K562 (cell line): Measurements from ENCODE around the gene NEK5. TPM values are rescaled to one million over a fixed set of nuclear protein-coding genes. Genes with fewer than 3 reads are reported as not detected.

Experiments used
- ATAC-seq: fragments of 200-7000 bp; cut with Tn5 transposase; 3 replicates; pipeline ENCODE4 v1.9.1; 2020; ENCODE audit warnings: moderate library complexity
- BruUV-seq: library from RNA; stranded (reverse); fragments of 400-500 nt; replicated peaks from 2 replicates; lab custom pipeline; 2021; lab: Mats Ljungman, UMichigan
- CTCF ChIA-PET: fragments of 300-600 bp; formaldehyde crosslinking; extraction: SDS; loops from one replicate; lab custom pipeline; 2021; ENCODE audit warnings: low intra/inter-chr PET ratio; lab: Yijun Ruan, JAX
- POLR2A ChIA-PET: fragments of 300-600, 350-650 bp; sonication (Branson Sonifier 250); formaldehyde crosslinking; extraction: SDS; loops from one replicate; lab custom pipeline; 2021; ENCODE audit warnings: antibody characterized with exemption, inconsistent platforms; lab: Yijun Ruan, JAX
- DNase-seq, 4 experiments: peaks; one replicate each; pipeline versions ENCODE4 v3.0.0 to v3.0.0-alpha.2; 2011 to 2018; ENCODE audit warnings: low spot score in 3 of 4, mixed read lengths in 3 of 4; ENCODE audit errors: extremely low read depth in 1 of 4
- FAIRE-seq: peaks from 2 replicates; lab custom pipeline; 2011; peaks lifted over from hg19 to GRCh38; lab: Jason Lieb, UNC
- H2AFZ ChIP-seq: 2 replicates; pipeline ENCODE4 v1.6.0; 2011; ENCODE audit warnings: low read depth, low read length, control low read depth, inconsistent platforms
- H3K27ac ChIP-seq: fragments of 200-600 bp; 3 replicates; pipeline ENCODE4 v1.8.0; 2011; ENCODE audit warnings: low read depth, mild to moderate bottlenecking, control low read depth, inconsistent platforms, low read length, moderate library complexity, mixed read lengths; ENCODE audit errors: extremely low read depth
- H3K27me3 ChIP-seq, 2 experiments: fragments of 300-600 bp in 1 of 2; 2 replicates in 1 of 2; 3 replicates in 1 of 2; pipeline versions ENCODE4 v1.6.0 to v1.8.0; 2011; ENCODE audit warnings: inconsistent platforms in 2 of 2, low read length in 2 of 2, mild to moderate bottlenecking in 1 of 2, mixed read lengths in 1 of 2, moderate library complexity in 1 of 2; ENCODE audit not compliant: control insufficient read depth in 2 of 2, insufficient read depth in 2 of 2
- H3K36me3 ChIP-seq: fragments of 300-600 bp; 3 replicates; pipeline ENCODE4 v1.8.0; 2011; ENCODE audit warnings: mild to moderate bottlenecking, low read length, inconsistent platforms; ENCODE audit not compliant: control insufficient read depth, insufficient read depth
- H3K4me1 ChIP-seq, 2 experiments: fragments of 200-600 bp in 1 of 2; replicated peaks in 1 of 2; 2 replicates in 1 of 2; 3 replicates in 1 of 2; pipeline versions ENCODE4 v1.5.1 to v1.8.0; 2011; ENCODE audit warnings: inconsistent platforms in 2 of 2, low read length in 2 of 2, mild to moderate bottlenecking in 1 of 2, mixed read lengths in 1 of 2, moderate library complexity in 1 of 2; ENCODE audit not compliant: control insufficient read depth in 2 of 2, insufficient read depth in 2 of 2
- H3K4me2 ChIP-seq: 2 replicates; pipeline ENCODE4 v1.6.1; 2011; ENCODE audit warnings: low read length, control low read depth, inconsistent platforms, mixed read lengths; ENCODE audit not compliant: insufficient read depth
- H3K4me3 ChIP-seq: fragments of 200-600 bp; sonication (generic), shearing (Covaris generic); 2 replicates; pipeline ENCODE4 v1.5.1; 2016; ENCODE audit warnings: control low read depth, inconsistent platforms
- H3K79me2 ChIP-seq: fragments of 200-600 bp; 3 replicates; pipeline ENCODE4 v1.8.0; 2011; ENCODE audit warnings: low read length, inconsistent platforms; ENCODE audit not compliant: control insufficient read depth, insufficient read depth
- H3K9ac ChIP-seq, 2 experiments: 2 replicates each; pipeline versions ENCODE4 v1.6.0 to v1.6.1; 2011; ENCODE audit warnings: low read depth in 2 of 2, low read length in 2 of 2, control low read depth in 1 of 2, inconsistent platforms in 1 of 2, mild to moderate bottlenecking in 1 of 2, mixed read lengths in 1 of 2; ENCODE audit not compliant: insufficient read depth in 1 of 2
- H3K9me1 ChIP-seq: one replicate; pipeline ENCODE4 v1.6.0; 2011; ENCODE audit warnings: inconsistent platforms, mild to moderate bottlenecking, low read length, moderate library complexity; ENCODE audit not compliant: control insufficient read depth, insufficient read depth
- H3K9me3 ChIP-seq: replicated peaks from 2 replicates; pipeline ENCODE4 v1.5.1; 2011; ENCODE audit warnings: low read depth, low read length, inconsistent platforms; ENCODE audit not compliant: control insufficient read depth, insufficient read depth
- H4K20me1 ChIP-seq: replicated peaks from 2 replicates; pipeline ENCODE4 v1.6.1; 2011; ENCODE audit warnings: low read length, inconsistent platforms, mixed read lengths; ENCODE audit not compliant: control insufficient read depth, insufficient read depth
- CBFA2T2 ChIP-seq: fragments of 450-650 bp; conservative IDR thresholded peaks from 2 replicates; pipeline ENCODE4 v1.6.1; 2017; ENCODE audit warnings: mild to moderate bottlenecking
- HDAC1 ChIP-seq, 2 experiments: fragments of 450-650 bp; IDR thresholded peaks; 2 replicates each; pipeline ENCODE4 v1.6.1; 2016 to 2017; ENCODE audit warnings: inconsistent platforms in 1 of 2, mild to moderate bottlenecking in 1 of 2, moderate library complexity in 1 of 2
- KDM1A ChIP-seq, 2 experiments: fragments of 450-650 bp; IDR thresholded peaks; 2 replicates each; pipeline ENCODE4 v1.6.1; 2016; ENCODE audit warnings: mild to moderate bottlenecking in 2 of 2
- L3MBTL2 ChIP-seq: fragments of 450-650 bp; IDR thresholded peaks from 2 replicates; pipeline ENCODE4 v1.6.1; 2016; ENCODE audit warnings: mild to moderate bottlenecking, moderate library complexity
- LEF1 ChIP-seq: fragments of 450-650 bp; IDR thresholded peaks from 2 replicates; pipeline ENCODE4 v1.6.1; 2016; ENCODE audit warnings: mild to moderate bottlenecking
- MGA ChIP-seq: fragments of 450-650 bp; IDR thresholded peaks from 2 replicates; pipeline ENCODE4 v1.6.1; 2016; ENCODE audit warnings: mild to moderate bottlenecking, moderate library complexity
- MIER1 ChIP-seq: fragments of 450-650 bp; IDR thresholded peaks from 2 replicates; pipeline ENCODE4 v1.6.1; 2016; ENCODE audit warnings: antibody characterized with exemption, mild to moderate bottlenecking, low read depth
- MTA2 ChIP-seq: fragments of 450-650 bp; IDR thresholded peaks from 2 replicates; pipeline ENCODE4 v1.6.1; 2016; ENCODE audit warnings: low read depth
- SRSF7 ChIP-seq: fragments of 200-400 bp; formaldehyde crosslinking; optimal IDR thresholded peaks from 2 replicates; pipeline ENCODE3; 2017; ENCODE audit warnings: mild to moderate bottlenecking, low read depth, low read length
- YBX1 ChIP-seq: fragments of 450-650 bp; IDR thresholded peaks from 2 replicates; pipeline ENCODE4 v1.7.1; 2016; ENCODE audit warnings: mild to moderate bottlenecking
- ZFP36 ChIP-seq: fragments of 150-350 bp; IDR thresholded peaks from 2 replicates; pipeline ENCODE4 v1.6.1; 2018; ENCODE audit warnings: low read length, low read depth; ENCODE audit not compliant: partially characterized antibody
- WGBS: fragments of 100-300 bp; shearing (Covaris generic); methylation state at CpG from one replicate; pipeline ENCODE4 v1.1.6; 2016; ENCODE audit warnings: low coverage, mixed read lengths; ENCODE audit not compliant: insufficient coverage; ENCODE audit errors: missing lambda C conversion rate; 5-methylcytosine and 5-hydroxymethylcytosine counted together
- in situ Hi-C: fragments of 300-500 bp; cut with MboI; formaldehyde crosslinking; loops from 4 replicates; pipeline ENCODE4 v1.15.0; 2018; ENCODE audit warnings: inconsistent platforms, mixed read lengths
- intact Hi-C: fragments of 100-400 bp; cut with micrococcal nuclease; formaldehyde crosslinking; loops from 2 replicates; pipeline ENCODE4 v1.14.2; 2022
- polyA plus RNA-seq, 8 experiments: library from polyadenylated mRNA; depleted of rRNA in 4 of 8; stranded (reverse) in 5 of 8; unstranded in 3 of 8; fragments of >200 nt; fragmentation: Nextera tagmentation in 2 of 8; fragmentation: Illumina TruSeq in 1 of 8; extraction: Ambion mirVana in 2 of 8; extraction: Trizol in 1 of 8; gene quantifications; 2 replicates each; pipeline versions ENCODE4 v1.2.1 to v1.2.3, GENCODE V29; 2011 to 2014; ENCODE audit warnings: inconsistent platforms in 1 of 8, missing spikeins in 1 of 8
- total RNA-seq, 7 experiments: library from RNA; depleted of rRNA in 6 of 7; stranded (reverse); fragments of >200 nt in 6 of 7; fragmentation: Illumina TruSeq in 2 of 7; extraction: Trizol in 2 of 7; gene quantifications; 2 replicates each; pipeline versions ENCODE4 v1.2.1 to v1.2.3, GENCODE V29; 2011 to 2021; ENCODE audit warnings: low replicate concordance in 1 of 7

Gene NEK5
- total and polyA plus RNA-seq, 9 of the 15 experiments (the other 6 are each of a cell fraction or from before 2014, with no cell fraction given) = 0.09 to 0.44 (median 0.33) TPM

- no peak overlapping the region for H2AFZ ChIP-seq
- no peak overlapping the region for H3K4me3 ChIP-seq
- H3K36me3 ChIP-seq = no peaks in the 10 kb centered on the region
- H4K20me1 ChIP-seq = no peaks in the 10 kb centered on the region
- H3K9ac ChIP-seq = no peak overlapping the region
- ChIA-PET CTCF (no interaction called here), POLR2A (no interaction called here)
- intact Hi-C loops = loop anchor here (5.0 kb wide), 3 partner anchors 112 to 278 kb away; partner anchors contain the start of gene TMEM272
- H3K27ac ChIP-seq = no peak overlapping the region
- peak; percentile 76 for FAIRE-seq
- no peaks in the 10 kb centered on the region for H3K9me3 ChIP-seq
- H3K4me1 ChIP-seq = peaks cover 22 to 24% of the 10 kb centered on the region in 2 experiments; a peak in 4 of 5 replicates
- DNase-seq = peak in 2 of 4 experiments; percentile 37 to 41
- no peaks in the 10 kb centered on the region for H3K9me1 ChIP-seq
- ATAC-seq = peak; percentile 11; the same call in 1 of the 3 replicates
- no peaks in the 10 kb centered on the region for H3K27me3 ChIP-seq
- no TSS peak for BruUV-seq
- no peaks in the 10 kb centered on the region for H3K79me2 ChIP-seq
- peak overlapping the region; percentile 27; the same call in 1 of the 2 replicates for H3K4me2 ChIP-seq
- WGBS = 29% methylated on average over 3 of the region's 3 CpGs
- in situ Hi-C loops = loop anchor here (5.0 to 25.0 kb wide), 5 partner anchors 118 to 988 kb away; no protein-coding TSS in a partner anchor
- TF ChIP-seq L3MBTL2 = peak; percentile 42; the same call in 1 of the 2 replicates
- TF ChIP-seq MTA2 = peak; percentile 46; the same call in 1 of the 2 replicates
- TF ChIP-seq CBFA2T2 = peak; percentile 55; the same call in 1 of the 2 replicates
- TF ChIP-seq HDAC1 (IDR thresholded peaks at IDR 0.05) = 0 out of 4 replicates have a peak, but pooled peaks of 1 of the 2 experiments have one; percentile 23
- no peak for TF ChIP-seq YBX1
- peak in 1 of 2 experiments; percentile 33; a peak in 2 of 4 replicates for TF ChIP-seq KDM1A (IDR thresholded peaks at IDR 0.05)
- TF ChIP-seq SRSF7 = no peak
- no peak for TF ChIP-seq LEF1
- no peak for TF ChIP-seq MIER1
- peak; percentile 23 for TF ChIP-seq ZFP36
- peak; percentile 16; the same call in 1 of the 2 replicates for TF ChIP-seq MGA
Measured at GRCh38 chr13:52125547-52125946, 3.3 kb downstream of the NEK5 start.
